ENCODE measurements around the gene DRC1.

The DRC1 gene

GRCh38 chr2:26448651-26449050 lies 46.9 kb downstream of the DRC1 start:
- no peak overlapping the region for H3K27ac ChIP-seq
- no peaks in the 10 kb centered on the region for H3K27me3 ChIP-seq (ENCODE audit: control insufficient read depth, insufficient read depth, low read length)
- H3K4me1 ChIP-seq, result no peaks in the 10 kb centered on the region
- H3K4me3 ChIP-seq (ENCODE audit: low read depth, low read length), result no peak overlapping the region
- no peak overlapping the region for H2AFZ ChIP-seq
- H3K4me2 ChIP-seq (ENCODE audit: low read length), result no peak overlapping the region
- no peaks in the 10 kb centered on the region for H3K36me3 ChIP-seq (ENCODE audit: control insufficient read depth, insufficient read depth, low read length)
- no peaks in the 10 kb centered on the region for H3K79me2 ChIP-seq
- TF ChIP-seq CTCF (IDR thresholded peaks at IDR 0.05), result no peak
- no peak overlapping the region for H3K9ac ChIP-seq
- no peaks in the 10 kb centered on the region for H3K9me3 ChIP-seq (ENCODE audit: control insufficient read depth, low read length)

GRCh38 chr2:26449278-26450030 lies 47.7 kb downstream of the DRC1 start:
- Histone ChIP-seq H3K79me2 (no peaks in the 10 kb centered on the region), H3K4me1 (no peaks in the 10 kb centered on the region), H3K9me3 (ENCODE audit: control insufficient read depth, low read length) (no peaks in the 10 kb centered on the region), H2AFZ (no peak overlapping the region), H3K9ac (no peak overlapping the region), H3K4me2 (ENCODE audit: low read length) (no peak overlapping the region), H3K4me3 (ENCODE audit: low read depth, low read length) (no peak overlapping the region), H3K36me3 (ENCODE audit: control insufficient read depth, insufficient read depth, low read length) (no peaks in the 10 kb centered on the region), H3K27me3 (ENCODE audit: control insufficient read depth, insufficient read depth, low read length) (no peaks in the 10 kb centered on the region), H3K27ac (no peak overlapping the region)
- TF ChIP-seq CTCF (IDR thresholded peaks at IDR 0.05), result no peak

- Histone ChIP-seq H3K79me2 (no peaks in the 10 kb centered on the region), H3K9me3 (ENCODE audit: control insufficient read depth, low read length) (no peaks in the 10 kb centered on the region), H3K4me2 (ENCODE audit: low read length) (no peak overlapping the region), H3K27me3 (ENCODE audit: control insufficient read depth, insufficient read depth, low read length) (no peaks in the 10 kb centered on the region), H2AFZ (no peak overlapping the region), H3K4me1 (no peaks in the 10 kb centered on the region), H3K27ac (no peak overlapping the region), H3K9ac (no peak overlapping the region), H3K36me3 (ENCODE audit: control insufficient read depth, insufficient read depth, low read length) (no peaks in the 10 kb centered on the region), H3K4me3 (ENCODE audit: low read depth, low read length) (no peak overlapping the region)
- no peak for TF ChIP-seq CTCF (IDR thresholded peaks at IDR 0.05)
Observed at GRCh38 chr2:26450031-26450635, 48.4 kb downstream of the DRC1 start.

GRCh38 chr2:26451700-26452099 lies 50.0 kb downstream of the DRC1 start:
- no peaks in the 10 kb centered on the region for H3K9me3 ChIP-seq (ENCODE audit: control insufficient read depth, low read length)
- no peaks in the 10 kb centered on the region for H3K79me2 ChIP-seq
- no peak overlapping the region for H3K4me3 ChIP-seq (ENCODE audit: low read depth, low read length)
- H3K36me3 ChIP-seq (ENCODE audit: control insufficient read depth, insufficient read depth, low read length), result no peaks in the 10 kb centered on the region
- no peak overlapping the region for H2AFZ ChIP-seq
- H3K4me2 ChIP-seq (ENCODE audit: low read length), result no peak overlapping the region
- H3K27ac ChIP-seq, result no peak overlapping the region
- H3K27me3 ChIP-seq (ENCODE audit: control insufficient read depth, insufficient read depth, low read length), result no peaks in the 10 kb centered on the region
- no peak overlapping the region for H3K9ac ChIP-seq
- TF ChIP-seq CTCF (IDR thresholded peaks at IDR 0.05), result no peak
- H3K4me1 ChIP-seq, result no peaks in the 10 kb centered on the region

All from parathyroid adenoma (tissue), 2 donors.